ENCODE results near the gene ACP6. TPM values are rescaled to one million over a fixed set of nuclear protein-coding genes. Genes with fewer than 3 reads are reported as not detected.

ACP6 gene
- 14.5 TPM for total RNA-seq

DNA sequence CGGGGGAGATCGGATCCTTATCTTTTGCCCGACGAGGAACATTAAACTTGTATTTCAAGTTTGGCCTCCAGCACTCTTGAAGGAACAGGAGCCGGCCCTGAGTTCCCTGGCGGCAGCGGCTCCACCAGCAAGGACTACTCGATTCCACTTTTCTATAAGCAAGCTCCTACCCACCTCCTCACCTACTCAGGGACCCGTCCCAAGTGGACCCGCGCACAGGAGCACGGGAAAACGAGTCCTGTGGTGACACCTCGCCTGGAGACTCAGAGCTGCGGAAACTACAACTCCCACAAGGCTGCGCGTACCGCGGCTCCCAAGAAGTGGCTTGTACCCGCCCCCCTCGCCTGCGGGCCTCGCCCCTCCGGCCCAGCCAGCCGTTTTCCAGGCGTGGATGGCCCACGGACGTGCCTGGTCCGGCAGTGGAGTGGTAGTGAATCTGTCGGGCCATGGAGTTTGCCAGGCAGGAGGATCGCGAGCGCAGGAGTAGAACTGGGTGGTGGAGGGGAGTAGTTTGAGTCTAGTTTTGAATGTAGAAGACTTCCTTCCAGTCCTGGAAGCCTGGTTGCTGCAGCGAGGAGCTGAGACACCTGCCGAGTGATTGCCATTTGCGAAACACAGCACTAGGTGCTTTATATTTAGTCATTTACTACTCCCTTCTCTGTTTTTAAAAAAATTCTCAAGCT lies at the start of gene ACP6:
Gene ACP6, minus strand, starts transcription at position 206 of the 683 bp plus-strand sequence. CDS start 476 bp downstream, outside the sequence.

Small RNAs within 50 kb of the gene (small RNA-seq; reads per million reads assigned to genes)
- gene RN7SL261P (ENCODE audit: low replicate concordance) = not detected

Other genes with a start within 250 kb of the ACP6 start
- 28.1 TPM for gene BCL9, start 129.0 kb downstream of the ACP6 start, total RNA-seq
- gene GJA5, start 90.1 kb upstream of the ACP6 start, total RNA-seq = 25.6 TPM
- gene GJA8, start 232.3 kb upstream of the ACP6 start, total RNA-seq = 0.64 TPM